Measurements from ENCODE around the gene LAMC1. TPM values are rescaled to one million over a fixed set of nuclear protein-coding genes. Genes with fewer than 3 reads are reported as not detected.

LAMC1 gene
- polyA plus RNA-seq, 1 donor (not counting 4 experiments of a cell fraction or from before 2014, with no cell fraction given) = 66.6 TPM

DNA sequence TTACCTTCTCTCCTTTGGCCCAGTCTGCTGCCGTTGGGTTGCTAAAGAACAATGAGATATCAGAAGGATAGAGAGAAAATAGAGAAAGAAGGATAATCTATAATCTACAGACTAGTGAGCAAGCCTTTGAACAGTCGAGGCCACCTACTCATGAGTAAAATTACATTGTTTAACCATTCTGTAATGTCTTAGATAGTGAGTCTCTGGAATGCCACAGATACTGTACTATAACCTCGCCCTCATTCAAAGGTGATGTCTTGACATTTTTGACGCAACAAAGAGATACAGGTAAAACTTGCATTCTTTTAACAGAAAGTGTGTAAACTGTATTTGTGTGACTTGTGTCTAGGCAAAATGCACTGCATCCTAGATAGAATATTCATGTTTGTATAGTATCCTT is 77.9 kb downstream of the LAMC1 start:
- H4K20me1 ChIP-seq (ENCODE audit: control insufficient read depth, extremely low read depth, insufficient read depth, low read length) = peaks cover 14% of the 10 kb centered on the region
- H3K9ac ChIP-seq (ENCODE audit: control insufficient read depth, extremely low read depth, insufficient read depth, low read length) = no peak overlapping the region
- FAIRE-seq (no peak), DNase-seq (ENCODE audit: low read depth, low spot score) (no peak)
- no peak overlapping the region for H2AFZ ChIP-seq (ENCODE audit: control insufficient read depth, low read length)
- H3K4me1 ChIP-seq (ENCODE audit: control insufficient read depth, extremely low read depth, insufficient read depth, low read length) = peaks cover 6% of the 10 kb centered on the region
- H3K9me1 ChIP-seq (ENCODE audit: control insufficient read depth, extremely low read depth, insufficient read depth, low read length) = no peaks in the 10 kb centered on the region
- H3K79me2 ChIP-seq (ENCODE audit: control insufficient read depth, insufficient read depth, low read length) = peaks cover 51% of the 10 kb centered on the region
- H3K4me2 ChIP-seq (ENCODE audit: control insufficient read depth, extremely low read depth, insufficient read depth, low read depth, low read length) = no peak overlapping the region
- no peak overlapping the region for H3K4me3 ChIP-seq (ENCODE audit: control insufficient read depth in 2 of 3, extremely low read depth in 1 of 3, insufficient read depth in 2 of 3, low read depth in 1 of 3, low read length in 3 of 3)
- H3K27me3 ChIP-seq (ENCODE audit: control insufficient read depth, extremely low read depth, insufficient read depth, low read length) = no peaks in the 10 kb centered on the region
- TF ChIP-seq CTCF (optimal IDR thresholded peaks at IDR 0.05 in 1 of 3, IDR thresholded peaks at IDR 0.05 in 1 of 3, conservative IDR thresholded peaks at IDR 0.05 in 1 of 3; ENCODE audit: extremely low read depth in 1 of 3, insufficient read depth in 2 of 3, low read length in 3 of 3) (no peak), EZH2 (IDR thresholded peaks at IDR 0.05; ENCODE audit: low read length) (no peak)
- H3K27ac ChIP-seq (ENCODE audit: control insufficient read depth, insufficient read depth, low read length) = no peak overlapping the region
- peaks cover 7 to 12% of the 10 kb centered on the region in 2 experiments for H3K36me3 ChIP-seq (ENCODE audit: control insufficient read depth in 2 of 2, extremely low read depth in 1 of 2, insufficient read depth in 2 of 2, low read length in 2 of 2)
- no peaks in the 10 kb centered on the region for H3K9me3 ChIP-seq (ENCODE audit: control insufficient read depth, low read depth, low read length)
- dilution Hi-C loops (cut with MboI; ENCODE audit: extremely low pct_ligation_motif_present, low sequenced_read_pairs) = no loop called here

- Histone ChIP-seq H3K27ac (ENCODE audit: control insufficient read depth, insufficient read depth, low read length) (no peak overlapping the region), H3K36me3 (ENCODE audit: control insufficient read depth in 2 of 2, extremely low read depth in 1 of 2, insufficient read depth in 2 of 2, low read length in 2 of 2) (peaks cover 7 to 12% of the 10 kb centered on the region in 2 experiments), H3K9me1 (ENCODE audit: control insufficient read depth, extremely low read depth, insufficient read depth, low read length) (no peaks in the 10 kb centered on the region), H3K9me3 (ENCODE audit: control insufficient read depth, low read depth, low read length) (no peaks in the 10 kb centered on the region), H4K20me1 (ENCODE audit: control insufficient read depth, extremely low read depth, insufficient read depth, low read length) (peaks cover 12% of the 10 kb centered on the region), H3K4me3 (ENCODE audit: control insufficient read depth in 2 of 3, extremely low read depth in 1 of 3, insufficient read depth in 2 of 3, low read depth in 1 of 3, low read length in 3 of 3) (no peak overlapping the region), H3K79me2 (ENCODE audit: control insufficient read depth, insufficient read depth, low read length) (peaks cover 48% of the 10 kb centered on the region), H3K4me1 (ENCODE audit: control insufficient read depth, extremely low read depth, insufficient read depth, low read length) (peaks cover 6% of the 10 kb centered on the region), H2AFZ (ENCODE audit: control insufficient read depth, low read length) (no peak overlapping the region), H3K4me2 (ENCODE audit: control insufficient read depth, extremely low read depth, insufficient read depth, low read depth, low read length) (no peak overlapping the region), H3K9ac (ENCODE audit: control insufficient read depth, extremely low read depth, insufficient read depth, low read length) (no peak overlapping the region), H3K27me3 (ENCODE audit: control insufficient read depth, extremely low read depth, insufficient read depth, low read length) (no peaks in the 10 kb centered on the region)
- no peak for FAIRE-seq
- TF ChIP-seq CTCF (optimal IDR thresholded peaks at IDR 0.05 in 1 of 3, IDR thresholded peaks at IDR 0.05 in 1 of 3, conservative IDR thresholded peaks at IDR 0.05 in 1 of 3; ENCODE audit: extremely low read depth in 1 of 3, insufficient read depth in 2 of 3, low read length in 3 of 3) (no peak), EZH2 (IDR thresholded peaks at IDR 0.05; ENCODE audit: low read length) (no peak)
- DNase-seq (ENCODE audit: low read depth, low spot score) = no peak
- dilution Hi-C loops (cut with MboI; ENCODE audit: extremely low pct_ligation_motif_present, low sequenced_read_pairs) = no loop called here
Observed at GRCh38 chr1:183101841-183102276, 78.6 kb downstream of the LAMC1 start.

All from keratinocyte (primary cell).